GM12878 (cell line): Measurements from ENCODE around the gene CARD11. TPM values are rescaled to one million over a fixed set of nuclear protein-coding genes. Genes with fewer than 3 reads are reported as not detected.

Experiments
- ATAC-seq: fragments of 200-7000 bp; cut with Tn5 transposase; 3 replicates; pipeline ENCODE4 v1.9.1; 2020; ENCODE audit warnings: mild to moderate bottlenecking, moderate library complexity
- BruUV-seq: library from RNA; stranded (reverse); fragments of 400-500 nt; replicated peaks from 2 replicates; lab custom pipeline; 2021; lab: Mats Ljungman, UMichigan
- CTCF ChIA-PET: fragments of 300-600 bp; sonication (Branson Sonifier 250); formaldehyde crosslinking; extraction: SDS; loops from one replicate; lab custom pipeline; 2021; ENCODE audit warnings: inconsistent platforms; lab: Yijun Ruan, JAX
- POLR2A ChIA-PET: fragments of 350-600 bp; formaldehyde crosslinking; extraction: SDS; loops from one replicate; lab custom pipeline; 2021; ENCODE audit warnings: inconsistent platforms; lab: Charles Lee
- RAD21 ChIA-PET: fragments of 300-600 bp; sonication (Branson Sonifier 250); formaldehyde crosslinking; loops from one replicate; lab custom pipeline; 2023; ENCODE audit warnings: antibody characterized with exemption; ENCODE audit not compliant: unreplicated experiment; lab: Charles Lee
- SMC1A ChIA-PET: fragments of 300-600 bp; sonication (Branson Sonifier 250); formaldehyde crosslinking; loops from one replicate; lab custom pipeline; 2023; ENCODE audit not compliant: unreplicated experiment, uncharacterized antibody; lab: Charles Lee
- DNase-seq: peaks from one replicate; pipeline ENCODE4 v3.0.0-alpha.2; 2011; ENCODE audit warnings: low read depth, low spot score
- FAIRE-seq: peaks from 3 replicates; lab custom pipeline; 2011; peaks lifted over from hg19 to GRCh38; lab: Jason Lieb, UNC
- H2AFZ ChIP-seq: 2 replicates; pipeline ENCODE4 v1.6.0; 2011; ENCODE audit warnings: low read depth, low read length, control low read depth; ENCODE audit not compliant: control insufficient read depth
- H3K27ac ChIP-seq: 2 replicates; pipeline ENCODE4 v1.5.1; 2011; ENCODE audit warnings: control low read depth; ENCODE audit not compliant: control insufficient read depth, insufficient read depth
- H3K27me3 ChIP-seq, 2 experiments: replicated peaks in 1 of 2; 2 replicates each; pipeline versions ENCODE4 v1.6.0 to v1.6.1; 2011; ENCODE audit warnings: low read length in 1 of 2; ENCODE audit not compliant: control insufficient read depth in 2 of 2, insufficient read depth in 2 of 2
- H3K36me3 ChIP-seq, 2 experiments: 2 replicates each; pipeline ENCODE4 v1.5.1; 2011; ENCODE audit warnings: low read length in 1 of 2; ENCODE audit not compliant: control insufficient read depth in 2 of 2, insufficient read depth in 2 of 2
- H3K4me1 ChIP-seq: 2 replicates; pipeline ENCODE4 v1.6.1; 2011; ENCODE audit warnings: mild to moderate bottlenecking, low read length, moderate library complexity, mixed read lengths; ENCODE audit not compliant: control insufficient read depth, insufficient read depth
- H3K4me2 ChIP-seq: 2 replicates; pipeline ENCODE4 v1.6.0; 2011; ENCODE audit warnings: control low read depth; ENCODE audit not compliant: control insufficient read depth, insufficient read depth
- H3K4me3 ChIP-seq: fragments of 200-600 bp; sonication (generic); 2 replicates; pipeline ENCODE4 v1.5.1; 2016
- H3K79me2 ChIP-seq: 2 replicates; pipeline ENCODE4 v1.6.0; 2011; ENCODE audit warnings: low read length; ENCODE audit not compliant: control insufficient read depth, insufficient read depth
- H3K9ac ChIP-seq: 2 replicates; pipeline ENCODE4 v1.8.0; 2011; ENCODE audit warnings: low read length, control low read depth, mixed read lengths; ENCODE audit not compliant: control insufficient read depth, insufficient read depth
- H3K9me3 ChIP-seq: replicated peaks from 3 replicates; pipeline ENCODE4 v1.5.1; 2011; ENCODE audit warnings: mild to moderate bottlenecking, low read length; ENCODE audit not compliant: control insufficient read depth, insufficient read depth
- H4K20me1 ChIP-seq: 2 replicates; pipeline ENCODE4 v1.6.0; 2011; ENCODE audit not compliant: control insufficient read depth, insufficient read depth
- CBX5 ChIP-seq: sonication (generic); IDR thresholded peaks from 2 replicates; pipeline ENCODE4 v1.6.1; 2016; ENCODE audit warnings: low read depth, moderate library complexity, mild to moderate bottlenecking, inconsistent platforms
- FOXK2 ChIP-seq: fragments of 450-650 bp; IDR thresholded peaks from 2 replicates; pipeline ENCODE4 v1.6.1; 2017; ENCODE audit warnings: mild to moderate bottlenecking, moderate library complexity
- HDAC2 ChIP-seq: fragments of 200-600 bp; sonication (generic); IDR thresholded peaks from 2 replicates; pipeline ENCODE4 v1.6.1; 2017
- JUNB ChIP-seq: IDR thresholded peaks from 2 replicates; pipeline ENCODE4 v1.6.1; 2016; ENCODE audit warnings: antibody characterized with exemption, mild to moderate bottlenecking
- NFIC ChIP-seq: IDR thresholded peaks from 2 replicates; pipeline ENCODE4 v1.6.1; 2012; ENCODE audit warnings: low read depth, mild to moderate bottlenecking, inconsistent platforms, low read length, moderate library complexity
- YBX1 ChIP-seq: fragments of 450-650 bp; IDR thresholded peaks from 2 replicates; pipeline ENCODE4 v1.6.1; 2016; ENCODE audit warnings: antibody characterized with exemption
- WGBS: methylation state at CpG from one replicate; pipeline ENCODE4 v1.1.6; 2016; ENCODE audit warnings: low lambda C conversion rate; ENCODE audit not compliant: insufficient replicate concordance, insufficient coverage; ENCODE audit errors: missing lambda C conversion rate; 5-methylcytosine and 5-hydroxymethylcytosine counted together
- in situ Hi-C: fragments of 300-500 bp; cut with MboI; formaldehyde crosslinking; loops from 9 replicates; pipeline ENCODE4 v1.14.3; 2018; ENCODE audit warnings: mixed read lengths
- intact Hi-C: fragments of 100-400 bp; cut with micrococcal nuclease; formaldehyde crosslinking; loops from one replicate; pipeline ENCODE4 v1.14.2; 2022; ENCODE audit not compliant: unreplicated experiment
- polyA plus RNA-seq, 11 experiments: library from polyadenylated mRNA; depleted of rRNA in 4 of 11; unstranded in 6 of 11; stranded (reverse) in 5 of 11; fragments of >200 nt; fragmentation: Nextera tagmentation in 4 of 11; fragmentation: Illumina TruSeq in 1 of 11; extraction: Ambion mirVana in 4 of 11; extraction: Trizol in 1 of 11; gene quantifications; 1 replicate in 1 of 11; 2 replicates in 10 of 11; pipeline versions ENCODE4 v1.2.1 to v1.2.3, GENCODE V29; 2011 to 2016; ENCODE audit warnings: inconsistent platforms in 2 of 11, missing spikeins in 2 of 11, low read depth in 1 of 11
- total RNA-seq, 4 experiments: library from RNA; depleted of rRNA in 3 of 4; stranded (reverse); fragments of >200 nt in 3 of 4; fragmentation: Illumina TruSeq in 1 of 4; extraction: Trizol in 1 of 4; gene quantifications; 2 replicates each; pipeline versions ENCODE4 v1.2.1 to v1.2.3, GENCODE V29; 2013 to 2021

CARD11 gene
- total and polyA plus RNA-seq, 10 of the 15 experiments (the other 5 are each of a cell fraction or from before 2014, with no cell fraction given): 0.27 to 72.0 (median 28.4) TPM

GRCh38 chr7:2965745-2966270 lies 77.9 kb downstream of the CARD11 start:
- SMC1A ChIA-PET: interaction anchor here (0.7 to 1.5 kb wide), 4 partner anchors 8 to 32 kb away, joined by 3 read pairs; no protein-coding TSS in a partner anchor
- ATAC-seq (no peak), DNase-seq (no peak), FAIRE-seq (no peak)
- Histone ChIP-seq H3K4me2 (no peak overlapping the region), H3K4me1 (no peaks in the 10 kb centered on the region), H3K79me2 (no peaks in the 10 kb centered on the region), H3K9ac (no peak overlapping the region), H3K27me3 (no peaks in the 10 kb centered on the region), H2AFZ (no peak overlapping the region), H4K20me1 (no peaks in the 10 kb centered on the region), H3K36me3 (no peaks in the 10 kb centered on the region; a peak in 1 of 4 replicates), H3K27ac (no peak overlapping the region), H3K9me3 (peaks cover 11% of the 10 kb centered on the region), H3K4me3 (no peak overlapping the region)
- in situ Hi-C loops: no loop called here
- intact Hi-C loops: no loop called here
- RAD21 ChIA-PET: no interaction called here
- POLR2A ChIA-PET: interaction anchor here (1.5 kb wide), 1 partner anchor 13 kb away, joined by 3 read pairs; no protein-coding TSS in a partner anchor
- no TSS peak for BruUV-seq
- CTCF ChIA-PET: interaction anchor here (1.8 kb wide), 1 partner anchor 14 kb away, joined by 5 read pairs; no protein-coding TSS in a partner anchor
- 9% methylated on average over 1 of the region's 1 CpG for WGBS
- TF ChIP-seq FOXK2: no peak
- peak; percentile 77; the same call in 1 of the 2 replicates for TF ChIP-seq CBX5
- TF ChIP-seq JUNB: 0 out of 2 replicates have a peak, but pooled peaks have one; percentile 34

- H3K4me1 ChIP-seq: no peaks in the 10 kb centered on the region
- intact Hi-C loops (no loop called here), in situ Hi-C loops (no loop called here)
- no TSS peak for BruUV-seq
- peaks cover 11% of the 10 kb centered on the region for H3K9me3 ChIP-seq
- no peak overlapping the region for H3K4me3 ChIP-seq
- TF ChIP-seq HDAC2 (no peak), YBX1 (no peak), NFIC (no peak)
- TF ChIP-seq, all 136 proteins: peak for 0
- H2AFZ ChIP-seq: no peak overlapping the region
- no peaks in the 10 kb centered on the region for H4K20me1 ChIP-seq
- no peak overlapping the region for H3K27ac ChIP-seq
- ATAC-seq (no peak), DNase-seq (no peak), FAIRE-seq (no peak)
- H3K4me2 ChIP-seq: no peak overlapping the region
- ChIA-PET CTCF (interaction anchor here (1.8 kb wide), 1 partner anchor 13 kb away, joined by 5 read pairs; no protein-coding TSS in a partner anchor), POLR2A (interaction anchor here (1.5 kb wide), 1 partner anchor 14 kb away, joined by 3 read pairs; no protein-coding TSS in a partner anchor), RAD21 (no interaction called here), SMC1A (interaction anchor here (0.6 to 1.5 kb wide), 7 partner anchors 8 to 71 kb away, joined by 3 to 6 read pairs (median 3); no protein-coding TSS in a partner anchor)
- WGBS: 100% methylated on average over 1 of the region's 1 CpG
- H3K36me3 ChIP-seq: no peaks in the 10 kb centered on the region; a peak in 1 of 4 replicates
- H3K27me3 ChIP-seq: no peaks in the 10 kb centered on the region
- H3K79me2 ChIP-seq: no peaks in the 10 kb centered on the region
- no peak overlapping the region for H3K9ac ChIP-seq
Measured at GRCh38 chr7:2965301-2965700, 78.4 kb downstream of the CARD11 start.
